GM03348 (cell line): Measurements from ENCODE around the gene PMM1.
A peak's percentile ranks its signal among the peaks of the same experiment; 100 is the strongest.
"Not testable (repeated sequence)": the region's sequence is repeated elsewhere in the genome, so short reads cannot be mapped to it uniquely, and the experiment has no call there.

ENCODE experiments used
- DNase-seq: peaks from one replicate; pipeline ENCODE4 v3.0.0; 2012; ENCODE audit warnings: low spot score

The PMM1 gene

DNA sequence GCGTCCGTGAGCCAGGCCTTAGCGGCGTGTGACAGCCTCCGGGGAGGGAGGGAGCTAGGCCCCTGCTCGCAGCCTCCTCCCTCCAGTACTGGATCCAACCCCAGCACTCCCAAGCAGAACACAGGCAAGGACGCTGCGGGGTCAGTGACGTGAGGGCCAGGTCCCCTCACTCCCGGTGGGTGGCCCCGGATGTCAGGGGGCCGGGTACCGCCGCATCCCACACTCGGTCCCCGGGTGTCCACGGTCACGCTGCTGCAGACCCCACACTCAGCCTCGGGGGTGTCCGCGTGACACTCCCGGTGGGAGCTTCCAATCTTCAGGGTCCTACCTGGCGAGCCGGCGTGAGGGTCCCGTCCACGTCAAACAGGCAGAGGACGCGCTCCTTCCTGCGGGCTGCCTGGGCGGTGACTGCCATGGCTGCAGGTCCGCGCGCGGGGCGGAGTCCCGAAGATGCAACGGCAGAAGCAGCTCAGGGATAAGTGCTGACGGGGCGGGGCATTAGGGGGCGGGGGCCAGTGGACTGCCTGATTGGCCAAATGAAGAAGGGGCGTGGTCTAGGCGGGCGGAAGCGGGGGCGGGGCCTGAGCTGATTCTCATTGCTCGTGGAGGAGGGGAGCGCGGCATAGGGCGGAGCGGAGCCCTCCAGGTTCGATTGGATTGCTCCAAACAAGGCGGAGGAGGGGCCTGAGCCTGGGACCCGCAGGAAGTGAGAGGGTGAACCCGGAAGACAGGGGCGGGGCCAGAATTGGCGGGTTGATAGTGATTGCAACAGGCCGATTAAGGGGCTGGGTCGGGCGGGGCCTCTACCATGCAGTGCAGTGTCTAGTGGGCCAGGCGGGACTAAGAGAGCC lies at the start of gene PMM1:
TSS of gene PMM1 (minus strand) at position 450 of the 851 bp plus-strand sequence. CDS start at position 415, 35 bp downstream.
- DNase-seq: peak; percentile 99

DNA sequence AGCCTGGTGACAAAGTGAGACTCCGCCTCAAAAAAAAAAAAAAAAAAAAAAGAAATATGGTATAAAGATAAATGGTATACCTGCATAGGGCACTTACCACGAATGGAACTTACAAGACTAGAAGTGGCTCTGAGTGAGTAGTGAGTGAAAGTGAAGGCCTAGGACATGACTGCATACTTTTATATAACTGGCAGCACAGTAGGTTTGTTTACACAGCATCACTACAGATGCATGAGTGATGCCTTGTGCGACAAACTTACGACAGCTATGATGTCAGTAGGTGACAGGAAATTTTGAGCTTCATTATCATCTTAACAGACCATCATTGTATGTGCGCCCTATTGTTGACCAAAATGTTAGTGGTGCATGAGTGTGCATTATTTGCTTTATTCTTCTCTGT lies 49.1 kb upstream of the PMM1 start:
- DNase-seq: no peak

DNA sequence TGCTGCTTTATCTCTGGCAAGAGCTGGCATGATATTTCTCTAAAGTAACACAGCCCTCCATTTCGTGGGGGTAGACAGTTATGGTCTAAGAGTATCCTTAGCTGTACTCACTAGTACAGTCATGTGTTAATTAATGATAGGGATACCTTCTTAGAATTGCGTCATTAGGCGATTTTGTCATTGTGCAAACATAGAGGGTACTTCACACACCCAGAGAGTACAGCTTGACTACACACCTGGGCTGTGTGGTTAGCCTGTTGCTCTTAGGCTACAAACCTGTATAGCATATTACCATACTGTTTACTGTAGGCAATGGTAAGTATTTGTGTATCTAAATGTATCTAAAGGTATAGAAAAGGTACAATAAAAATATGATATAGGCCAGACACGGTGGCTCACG lies 48.5 kb upstream of the PMM1 start:
- DNase-seq: no peak

DNA sequence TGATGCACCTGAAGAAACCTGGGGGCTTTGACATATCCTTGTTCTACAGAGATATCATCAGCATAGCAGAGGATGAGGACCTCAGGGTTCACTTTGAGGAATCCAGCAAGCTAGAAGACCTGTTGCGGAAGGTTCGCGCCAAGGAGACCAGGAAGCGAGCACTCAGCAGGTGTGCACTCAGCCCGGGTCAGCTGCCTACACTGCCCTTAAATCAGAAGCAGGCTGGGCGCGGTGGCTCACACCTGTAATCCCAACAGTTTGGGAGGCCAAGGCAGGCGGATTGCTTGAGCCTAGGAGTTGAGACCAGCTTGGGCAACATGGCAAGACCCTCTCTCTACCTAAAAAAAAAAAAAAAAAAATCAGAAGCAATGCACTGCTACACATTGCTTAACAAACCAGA lies 48.0 kb upstream of the PMM1 start:
- not testable (repeated sequence) for DNase-seq

DNA sequence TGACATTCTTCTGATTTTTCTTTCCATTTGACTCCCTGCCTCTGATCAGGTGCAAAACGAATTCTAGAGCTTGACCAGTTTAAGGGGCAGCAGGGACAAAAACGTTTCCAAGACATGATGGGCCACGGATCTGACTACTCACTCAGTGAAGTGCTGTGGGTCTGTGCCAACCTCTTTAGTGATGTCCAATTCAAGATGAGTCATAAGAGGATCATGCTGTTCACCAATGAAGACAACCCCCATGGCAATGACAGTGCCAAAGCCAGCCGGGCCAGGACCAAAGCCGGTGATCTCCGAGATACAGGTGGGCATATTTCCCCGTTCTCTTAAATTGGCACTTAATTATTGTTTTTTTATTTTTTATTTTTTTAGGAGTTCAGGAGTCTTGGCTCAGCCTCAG lies 46.8 kb upstream of the PMM1 start:
- peak; percentile 26 for DNase-seq

DNA sequence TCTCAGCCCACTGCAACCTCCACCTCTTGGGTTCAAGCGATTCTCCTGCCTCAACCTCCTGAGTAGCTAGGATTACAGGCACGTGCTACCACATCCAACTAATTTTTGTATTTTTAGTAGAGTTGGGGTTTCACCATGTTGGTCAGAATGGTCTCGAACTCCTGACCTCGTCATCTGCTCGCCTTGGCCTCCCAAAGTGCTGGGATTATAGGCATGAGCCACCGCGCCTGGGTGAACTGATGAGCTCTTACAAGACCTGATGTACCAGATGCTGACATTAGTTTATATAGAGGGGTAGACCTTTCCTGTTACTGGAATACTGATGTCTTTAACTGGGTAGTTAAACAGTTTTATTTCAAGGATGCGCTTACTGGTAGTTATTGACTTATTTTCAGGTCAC lies 45.0 kb upstream of the PMM1 start:
- DNase-seq: not testable (repeated sequence)

DNA sequence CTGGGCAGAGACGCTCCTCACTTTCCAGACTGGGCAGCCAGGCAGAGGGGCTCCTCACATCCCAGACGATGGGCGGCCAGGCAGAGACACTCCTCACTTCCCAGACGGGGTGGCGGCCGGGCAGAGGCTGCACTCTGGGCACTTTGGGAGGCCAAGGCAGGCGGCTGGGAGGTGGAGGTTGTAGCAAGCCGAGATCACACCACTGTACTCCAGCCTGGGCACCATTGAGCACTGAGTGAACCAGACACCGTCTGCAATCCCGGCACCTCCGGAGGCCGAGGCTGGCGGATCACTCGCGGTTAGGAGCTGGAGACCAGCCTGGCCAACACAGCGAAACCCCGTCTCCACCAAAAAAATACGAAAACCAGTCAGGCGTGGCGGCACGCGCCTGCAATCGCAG lies 42.0 kb upstream of the PMM1 start:
- DNase-seq: not testable (repeated sequence)

DNA sequence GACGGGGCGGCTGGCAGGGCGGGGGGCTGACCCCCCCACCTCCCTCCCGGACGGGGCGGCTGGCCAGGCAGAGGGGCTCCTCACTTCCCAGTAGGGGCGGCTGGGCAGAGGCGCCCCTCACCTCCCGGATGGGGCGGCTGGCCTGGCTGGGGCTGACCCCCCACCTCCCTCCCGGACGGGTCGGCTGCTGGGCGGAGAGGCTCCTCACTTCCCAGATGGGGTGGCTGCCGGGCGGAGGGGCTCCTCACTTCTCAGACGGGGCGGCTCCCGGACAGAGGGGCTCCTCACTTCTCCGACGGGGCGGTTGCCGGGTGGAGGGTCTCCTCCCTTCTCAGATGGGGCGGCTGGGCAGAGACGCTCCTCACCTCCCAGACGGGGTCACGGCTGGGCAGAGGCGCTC lies 41.5 kb upstream of the PMM1 start:
- DNase-seq: not testable (repeated sequence)

DNA sequence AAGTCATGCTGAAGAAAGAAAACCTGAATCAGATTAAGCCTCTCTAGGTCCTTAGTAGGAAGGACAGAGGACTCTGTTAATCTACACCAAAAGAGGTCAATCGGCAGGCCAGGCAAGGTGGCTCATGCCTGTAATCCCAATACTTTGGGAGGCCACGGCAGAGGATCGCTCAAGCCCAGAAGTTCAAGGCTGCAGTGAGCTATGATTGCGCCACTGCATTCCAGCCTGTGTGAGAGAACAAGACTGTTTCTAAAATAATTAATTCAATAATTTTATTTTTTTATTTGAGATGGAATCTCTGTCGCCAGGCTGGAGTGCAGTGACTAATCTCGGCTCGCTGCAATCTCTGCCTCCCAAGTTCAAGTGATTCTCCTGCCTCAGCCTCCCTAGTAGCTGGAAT lies 35.9 kb upstream of the PMM1 start:
- DNase-seq: no peak

DNA sequence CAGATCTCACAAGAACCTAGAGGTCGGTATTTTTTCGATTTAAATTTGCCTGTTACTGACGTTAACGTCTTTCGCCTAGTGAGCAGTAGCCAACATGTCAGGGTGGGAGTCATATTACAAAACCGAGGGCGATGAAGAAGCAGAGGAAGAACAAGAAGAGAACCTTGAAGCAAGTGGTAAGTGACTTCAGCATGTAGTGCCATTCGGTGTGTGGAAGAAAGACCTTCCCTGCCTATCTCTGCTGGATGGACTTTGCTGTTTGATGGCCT lies 32.2 kb upstream of the PMM1 start:
- no peak for DNase-seq

DNA sequence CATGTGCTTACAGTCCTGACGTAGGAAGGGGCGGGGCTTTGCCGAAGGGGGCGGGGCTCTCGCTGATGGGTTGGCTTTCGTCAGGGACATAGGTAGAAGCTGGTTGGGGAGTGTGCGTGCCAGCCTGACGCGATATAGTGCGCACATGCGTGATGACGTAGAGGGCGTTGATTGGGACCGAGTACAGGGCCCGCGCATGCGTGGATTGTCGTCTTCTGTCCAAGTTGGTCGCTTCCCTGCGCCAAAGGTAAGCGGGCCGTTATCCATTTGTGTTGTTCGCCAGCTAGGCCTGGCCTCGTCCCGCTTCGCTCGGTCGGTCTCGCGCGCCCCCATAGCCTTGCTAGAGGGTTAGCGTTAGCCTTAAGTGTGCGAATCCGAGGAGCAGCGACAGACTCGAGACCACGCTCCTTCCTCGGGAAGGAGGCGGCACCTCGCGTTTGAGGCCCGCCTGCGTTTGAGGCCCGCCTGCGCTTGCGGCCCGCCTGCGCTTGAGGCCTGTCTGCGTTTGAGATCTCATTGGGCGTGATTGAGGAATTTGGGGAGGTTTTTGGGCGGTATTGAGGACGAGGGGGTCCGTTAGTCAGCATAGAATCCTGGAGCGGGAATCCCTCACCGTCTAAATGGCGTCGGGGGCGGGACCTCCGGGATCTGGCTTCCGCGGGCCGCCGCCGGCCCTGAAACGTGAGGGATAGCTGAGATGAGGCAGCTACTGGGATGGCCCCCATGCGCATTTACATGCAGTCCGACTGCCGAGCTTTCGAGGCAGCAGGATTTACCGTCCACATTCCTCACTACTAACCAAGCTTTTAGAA lies 31.7 kb upstream of the PMM1 start, which contains the start of gene XRCC6:
TSS of gene XRCC6 (plus strand) at position 197 of the 812 bp plus-strand sequence. CDS start 710 bp downstream, outside the sequence.
- DNase-seq: peak; percentile 100

DNA sequence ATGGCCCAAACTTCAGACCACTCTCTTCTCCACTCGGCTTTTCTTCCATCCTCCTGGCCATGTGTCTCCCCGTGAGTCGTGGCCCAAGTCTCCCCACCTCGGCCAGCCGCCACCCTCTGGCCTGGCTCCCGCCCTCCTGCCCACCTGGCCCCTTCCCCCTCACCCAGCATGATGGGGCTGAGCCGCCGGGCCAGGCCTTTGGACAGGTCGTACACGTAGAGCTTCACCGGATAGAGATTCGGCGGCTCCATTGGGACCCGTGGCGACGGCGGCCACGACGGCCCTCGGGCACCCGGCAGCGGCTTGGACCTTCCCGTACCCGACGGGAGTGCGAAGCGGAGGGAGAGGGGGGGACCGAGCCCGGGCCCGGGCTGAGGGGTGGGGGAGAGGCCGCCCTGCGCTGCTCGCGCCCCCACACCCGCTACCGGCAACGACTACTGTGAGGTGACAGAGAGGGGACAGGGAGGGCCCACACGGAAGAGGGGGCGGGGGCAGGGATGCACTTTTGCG lies 31.0 kb upstream of the PMM1 start, which contains the start of gene DESI1:
TSS of gene DESI1 (minus strand) at position 455 of the 510 bp plus-strand sequence. CDS start at position 251, 204 bp downstream.
- no peak for DNase-seq

DNA sequence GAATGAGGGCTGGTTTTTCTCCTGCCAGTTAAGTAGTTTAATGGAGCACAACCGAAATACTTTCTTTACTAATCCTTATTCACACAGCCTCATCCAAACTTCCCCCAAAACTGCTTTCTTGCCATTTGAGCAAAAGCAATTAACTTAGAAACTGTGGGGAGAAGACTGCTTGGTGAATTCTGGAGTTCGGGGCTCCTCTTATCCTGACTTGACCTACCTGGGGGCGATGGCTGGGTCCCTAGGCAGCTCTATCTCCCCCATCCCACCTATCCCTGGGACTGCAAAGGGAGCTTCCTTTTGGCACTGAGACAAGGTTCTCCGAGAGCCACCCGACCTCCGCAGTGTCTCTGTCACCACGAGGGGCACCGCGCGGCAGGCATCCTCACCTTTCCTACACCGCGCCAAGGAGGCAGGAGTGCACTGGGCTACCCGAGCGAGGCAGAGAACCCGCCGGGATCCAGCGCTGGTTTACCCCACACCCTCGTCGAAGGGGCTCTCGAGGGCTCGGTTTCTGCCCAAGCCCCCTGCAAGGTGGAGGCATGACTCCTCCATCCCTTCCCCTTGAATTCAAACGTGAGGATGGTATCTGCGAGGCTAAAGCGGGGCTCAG lies 30.4 kb upstream of the PMM1 start:
- peak; percentile 27 for DNase-seq

DNA sequence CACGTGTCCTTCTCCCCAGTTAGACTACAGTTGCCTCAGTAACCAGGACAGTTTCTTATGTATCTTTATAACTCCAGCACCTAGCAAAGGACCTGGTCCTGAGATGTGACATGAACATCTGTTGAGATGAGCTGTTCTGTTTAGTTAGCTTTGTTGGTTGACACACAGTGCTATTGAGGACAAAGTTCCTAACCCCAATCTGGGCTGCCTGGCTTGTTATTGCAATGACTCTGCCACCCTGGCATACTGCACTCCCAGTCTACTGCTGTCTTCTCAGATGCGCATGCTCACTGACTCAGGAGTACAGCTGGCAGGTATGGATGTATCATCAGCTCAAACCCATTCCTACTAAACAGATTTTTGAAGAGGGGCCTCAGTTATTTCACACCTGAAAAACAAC lies 23.8 kb upstream of the PMM1 start:
- no peak for DNase-seq

DNA sequence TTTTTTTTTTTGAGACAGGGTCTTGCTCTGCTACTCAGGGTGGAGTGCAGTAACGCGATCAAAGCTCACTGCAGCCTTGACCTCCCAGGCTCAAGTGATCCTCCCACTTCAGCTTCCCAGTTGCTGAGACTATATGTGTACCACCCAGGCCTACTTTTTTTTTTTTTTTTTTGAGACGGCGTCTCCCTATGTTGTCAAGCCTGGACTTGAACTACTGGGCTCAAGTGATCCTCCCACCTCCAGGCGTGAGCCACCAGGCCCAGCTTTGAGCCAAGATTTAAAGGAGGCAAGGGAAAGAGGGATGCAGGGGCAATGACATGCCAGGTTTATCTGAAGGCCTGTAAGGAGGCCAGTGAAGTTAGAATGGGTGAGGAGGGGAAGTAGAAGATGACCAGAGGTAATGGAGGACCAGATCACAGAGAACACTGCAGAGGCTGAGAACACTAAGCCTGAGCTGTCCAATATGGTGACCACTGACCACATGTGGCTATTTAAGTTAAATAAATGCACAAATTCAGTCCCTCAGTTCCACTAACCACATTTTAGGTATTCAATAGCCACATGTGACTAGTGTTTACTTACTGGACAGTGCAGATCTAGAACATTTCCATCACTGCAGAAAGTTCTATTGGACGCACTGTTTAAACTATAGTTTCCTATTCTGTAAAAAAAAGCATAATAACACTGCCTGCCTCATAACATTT lies 23.1 kb upstream of the PMM1 start:
- DNase-seq: no peak

DNA sequence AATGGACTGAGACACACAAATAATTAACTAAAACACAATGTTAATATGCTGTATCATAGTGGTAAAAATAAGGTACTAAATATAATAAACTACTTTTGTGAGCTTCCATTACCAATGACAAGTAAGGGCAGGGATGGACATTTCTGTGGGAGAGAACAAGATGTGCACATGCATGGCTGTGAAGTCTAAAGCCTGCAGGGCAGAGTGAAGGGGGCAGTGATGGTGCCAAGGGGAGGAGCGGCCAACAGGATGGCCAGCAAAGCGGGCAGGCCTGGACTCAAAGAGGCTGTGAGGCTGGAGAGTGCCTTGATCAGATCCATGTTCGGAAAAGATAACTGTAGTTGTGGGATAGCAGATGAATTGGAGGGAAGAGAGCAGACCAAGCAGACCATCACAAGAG lies 18.7 kb upstream of the PMM1 start:
- no peak for DNase-seq

DNA sequence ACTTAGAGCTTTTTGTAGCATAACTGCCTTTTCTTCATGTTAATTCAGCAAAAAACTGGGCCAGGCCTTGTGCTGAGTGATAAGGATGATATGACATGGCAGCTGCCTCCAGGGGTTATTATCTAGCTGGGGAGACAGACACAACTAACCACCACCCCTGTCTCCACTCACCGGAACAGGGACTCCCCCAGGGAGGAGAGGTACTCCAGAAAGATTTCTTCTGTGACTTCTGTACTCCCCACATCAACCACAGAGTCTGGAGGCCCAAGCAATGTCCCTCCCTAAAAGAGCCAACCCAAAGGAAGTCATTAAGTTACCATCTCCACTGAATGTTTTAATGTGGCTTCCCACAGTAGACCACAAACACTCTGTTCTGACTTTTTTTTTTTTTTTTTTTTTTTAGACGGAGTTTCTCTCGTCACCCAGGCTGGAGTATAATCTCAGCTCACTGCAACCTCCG lies 14.3 kb upstream of the PMM1 start:
- DNase-seq: no peak

DNA sequence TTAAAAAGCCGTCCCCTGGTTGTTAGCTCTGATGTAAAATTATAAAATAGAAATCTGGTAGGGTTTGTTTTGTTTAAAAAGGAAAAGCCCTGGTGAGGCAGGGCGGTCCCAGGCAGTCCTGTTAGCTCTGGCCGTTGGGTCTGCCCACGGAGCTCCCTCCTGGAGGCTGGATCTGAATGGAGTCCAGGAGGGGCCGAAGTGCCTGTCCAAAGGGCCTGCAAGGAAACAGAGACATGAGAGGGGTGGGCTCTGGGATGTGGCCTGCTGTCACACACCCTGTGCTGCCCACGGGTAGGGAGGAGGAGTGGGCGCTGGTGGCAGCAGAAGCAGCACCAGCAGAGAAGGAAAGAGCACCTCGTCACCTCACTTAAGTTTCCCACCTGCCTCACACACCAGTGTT lies 11.3 kb upstream of the PMM1 start:
- no peak for DNase-seq

DNA sequence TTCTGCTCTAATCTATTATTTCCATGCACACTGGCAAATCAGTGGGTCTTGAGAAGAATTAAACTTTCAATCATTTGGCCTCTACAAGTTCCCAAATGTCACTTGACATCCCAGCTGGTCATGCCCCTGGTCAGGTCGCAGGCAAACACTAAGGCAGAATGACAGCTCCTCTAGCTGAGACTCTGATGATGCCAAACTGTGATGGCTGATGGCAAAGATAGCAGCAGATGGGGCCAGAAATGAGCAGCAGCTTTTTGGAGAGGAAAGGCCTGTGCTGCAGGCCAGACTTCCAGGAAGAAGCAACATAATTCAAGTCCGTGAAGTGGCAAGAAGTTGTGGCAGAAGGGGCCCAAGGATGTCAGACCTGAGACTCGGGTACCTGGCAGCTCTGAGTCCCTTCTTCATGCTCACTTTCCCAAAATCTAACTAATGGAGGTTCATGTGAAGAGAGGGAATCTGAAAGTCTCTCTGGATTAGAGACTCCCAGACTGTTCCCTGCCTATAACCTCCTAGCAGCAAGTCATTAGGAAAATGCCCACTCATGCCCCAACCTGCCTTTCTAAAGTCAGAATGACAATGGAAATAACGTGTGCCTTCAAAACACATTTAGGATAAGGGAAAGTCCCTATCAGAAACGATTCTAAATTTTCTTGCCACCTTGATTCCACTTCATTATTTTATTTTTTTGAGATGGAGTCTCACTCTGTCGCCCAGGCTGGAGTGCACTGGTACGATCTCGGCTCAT lies 9.4 kb upstream of the PMM1 start:
- no peak for DNase-seq

DNA sequence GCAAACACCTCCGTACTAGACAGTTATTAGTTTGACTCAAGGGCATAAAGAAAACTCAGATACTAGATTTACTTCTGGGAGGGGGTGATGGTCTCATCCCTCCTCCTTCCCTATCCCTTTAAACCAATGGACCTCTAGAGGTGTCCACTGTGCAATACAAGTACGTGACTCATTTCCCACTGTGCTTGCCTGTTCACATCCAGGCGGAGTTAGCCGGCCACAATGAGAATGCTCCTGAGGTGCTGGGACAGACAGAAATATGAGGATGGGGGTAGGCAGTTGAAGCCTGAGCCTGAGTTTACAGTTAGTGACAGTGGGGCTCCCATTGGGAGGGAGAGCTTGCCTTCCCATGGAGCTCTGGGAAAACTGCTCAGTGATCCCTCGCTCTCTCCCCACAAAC lies 8.4 kb upstream of the PMM1 start:
- DNase-seq: peak; percentile 78

DNA sequence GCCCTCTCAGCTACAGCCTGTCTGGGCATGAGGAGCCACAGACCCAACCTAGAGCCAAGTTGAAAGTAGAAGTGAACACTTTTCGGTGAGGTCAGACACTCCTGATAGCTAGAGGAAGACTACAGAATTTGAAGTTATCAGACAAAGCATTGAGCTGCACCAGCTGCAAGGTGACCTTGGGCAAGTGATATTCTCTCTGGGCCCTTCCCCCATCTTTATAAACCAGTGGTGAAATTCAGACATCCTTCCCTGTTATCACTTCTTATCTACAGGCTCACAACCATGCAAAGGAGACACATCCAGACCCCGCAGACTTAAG lies 8.0 kb upstream of the PMM1 start:
- no peak for DNase-seq
